Measurements from ENCODE around the gene MOBP.

The MOBP gene

DNA sequence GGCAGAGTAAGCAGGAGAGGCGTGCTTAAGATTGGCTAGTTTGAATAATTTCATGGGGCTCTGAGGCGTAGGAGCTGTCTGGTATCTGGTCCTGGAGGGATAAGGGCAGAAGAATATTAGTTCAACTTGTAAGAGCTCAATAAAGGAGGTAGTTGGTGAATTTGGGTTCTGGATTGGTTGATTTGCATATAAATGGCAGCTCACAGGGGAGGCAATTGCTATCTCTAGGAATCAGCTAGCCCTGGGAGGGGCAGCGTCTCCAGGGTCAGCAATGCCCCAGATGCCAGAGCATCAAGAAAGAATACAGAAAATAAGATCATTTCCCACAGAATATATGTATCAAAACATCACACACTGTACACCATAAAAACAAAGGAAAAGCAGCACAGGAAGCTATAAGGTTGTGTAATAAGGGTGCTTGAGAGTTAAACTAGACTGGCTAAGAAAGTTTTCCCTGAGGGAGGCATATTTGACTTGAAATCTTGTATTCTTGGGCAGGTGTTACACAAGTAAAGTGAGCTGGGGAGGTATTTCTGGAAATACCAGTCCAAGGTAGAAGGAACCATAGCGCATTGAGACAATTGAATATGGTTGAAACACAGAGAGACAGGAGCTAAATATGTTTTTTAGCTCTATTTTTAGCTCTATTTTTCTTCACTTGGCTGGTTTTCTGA, 6.1 kb downstream of the MOBP start:
- H3K36me3 ChIP-seq (ENCODE audit: control insufficient read depth in 1 of 2, insufficient read depth in 2 of 2, low read length in 2 of 2): no peaks in the 10 kb centered on the region
- peaks cover 0 to 9% of the 10 kb centered on the region in 2 donors for H3K9me3 ChIP-seq (ENCODE audit: control insufficient read depth in 1 of 2, low read length in 2 of 2)
- H3K4me3 ChIP-seq (ENCODE audit: low read depth in 1 of 2, low read length in 2 of 2): no peak overlapping the region
- no peaks in the 10 kb centered on the region for H3K4me1 ChIP-seq (ENCODE audit: control insufficient read depth in 1 of 2, insufficient read depth in 2 of 2, low read length in 2 of 2)
- no peaks in the 10 kb centered on the region for H3K27me3 ChIP-seq (ENCODE audit: low read depth, low read length)
- no peak overlapping the region for H3K27ac ChIP-seq (ENCODE audit: low read length)

DNA sequence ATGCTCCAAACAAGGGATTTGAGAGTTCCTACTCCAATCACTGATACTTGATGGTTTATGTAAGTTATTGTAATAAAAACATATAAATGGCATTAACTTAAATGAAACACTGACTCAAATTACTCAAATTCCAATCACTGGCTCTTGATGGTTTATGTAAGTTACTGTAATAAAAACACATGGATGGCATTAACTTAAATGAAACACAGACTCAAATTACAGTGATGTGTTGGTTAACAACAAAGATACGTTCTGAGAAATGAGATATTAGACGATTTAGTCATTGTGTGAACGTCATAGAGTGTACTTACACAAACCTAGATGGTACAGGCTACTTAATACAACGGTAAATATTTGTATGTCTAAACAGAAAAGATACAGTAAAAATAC, 6.6 kb downstream of the MOBP start:
- H3K4me3 ChIP-seq (ENCODE audit: low read depth in 1 of 2, low read length in 2 of 2): no peak overlapping the region
- H3K4me1 ChIP-seq (ENCODE audit: control insufficient read depth in 1 of 2, insufficient read depth in 2 of 2, low read length in 2 of 2): no peaks in the 10 kb centered on the region
- no peaks in the 10 kb centered on the region for H3K36me3 ChIP-seq (ENCODE audit: control insufficient read depth in 1 of 2, insufficient read depth in 2 of 2, low read length in 2 of 2)
- no peak overlapping the region for H3K27ac ChIP-seq (ENCODE audit: low read length)
- H3K27me3 ChIP-seq (ENCODE audit: low read depth, low read length): no peaks in the 10 kb centered on the region
- H3K9me3 ChIP-seq (ENCODE audit: control insufficient read depth in 1 of 2, low read length in 2 of 2): peaks cover 0 to 9% of the 10 kb centered on the region in 2 donors

DNA sequence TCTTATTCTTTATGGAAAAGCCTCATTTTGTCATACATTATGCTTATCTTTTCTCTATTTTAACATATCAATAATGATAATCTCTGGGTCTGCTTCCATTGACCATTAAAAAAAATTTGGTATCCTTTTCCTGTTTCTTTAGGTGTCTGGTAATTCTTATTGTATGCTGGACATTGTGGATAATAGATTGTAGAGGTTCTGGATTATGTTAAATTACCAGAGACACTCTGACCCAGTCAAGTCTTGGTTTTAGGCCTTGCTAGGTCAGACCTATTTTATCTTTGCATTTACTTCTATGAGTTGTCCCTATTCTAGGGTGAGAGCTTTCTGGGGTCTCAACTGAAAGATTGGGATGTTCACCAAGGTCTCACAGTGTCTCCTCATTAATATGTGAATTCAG, 9.3 kb downstream of the MOBP start:
- H3K27me3 ChIP-seq (ENCODE audit: low read depth, low read length): no peaks in the 10 kb centered on the region
- no peaks in the 10 kb centered on the region for H3K4me1 ChIP-seq (ENCODE audit: control insufficient read depth in 1 of 2, insufficient read depth in 2 of 2, low read length in 2 of 2)
- no peak overlapping the region for H3K27ac ChIP-seq (ENCODE audit: low read length)

DNA sequence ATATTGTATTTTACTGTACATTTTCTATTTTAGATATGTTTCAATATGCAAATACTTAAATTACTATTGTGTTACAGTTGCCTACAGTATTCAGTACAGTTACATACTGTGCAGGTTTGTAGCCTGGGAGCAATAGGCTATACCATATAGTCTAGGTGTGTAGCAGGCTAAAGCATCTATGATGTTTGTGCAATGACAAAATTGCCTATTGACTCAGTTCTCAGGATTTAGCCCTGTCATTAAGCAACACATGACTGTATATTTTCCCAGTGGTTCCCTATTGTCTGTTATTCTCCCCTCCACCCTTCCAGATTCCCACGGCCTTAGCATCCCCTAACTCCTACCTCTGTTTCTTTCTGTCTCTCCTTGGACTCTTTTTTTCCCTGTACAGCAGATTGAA, 10.7 kb downstream of the MOBP start:
- Histone ChIP-seq H3K27ac (ENCODE audit: low read length) (no peak overlapping the region), H3K4me3 (ENCODE audit: low read depth in 1 of 2, low read length in 2 of 2) (no peak overlapping the region), H3K27me3 (ENCODE audit: low read depth, low read length) (no peaks in the 10 kb centered on the region), H3K9me3 (ENCODE audit: control insufficient read depth in 1 of 2, low read length in 2 of 2) (peaks cover 0 to 9% of the 10 kb centered on the region in 2 donors), H3K36me3 (ENCODE audit: control insufficient read depth in 1 of 2, insufficient read depth in 2 of 2, low read length in 2 of 2) (no peaks in the 10 kb centered on the region), H3K4me1 (ENCODE audit: control insufficient read depth in 1 of 2, insufficient read depth in 2 of 2, low read length in 2 of 2) (no peaks in the 10 kb centered on the region)

More for the DNA sequence above, 9.3 kb downstream of the MOBP start:
- Histone ChIP-seq H3K4me3 (ENCODE audit: low read depth in 1 of 2, low read length in 2 of 2) (no peak overlapping the region), H3K9me3 (ENCODE audit: control insufficient read depth in 1 of 2, low read length in 2 of 2) (peaks cover 0 to 9% of the 10 kb centered on the region in 2 donors), H3K36me3 (ENCODE audit: control insufficient read depth in 1 of 2, insufficient read depth in 2 of 2, low read length in 2 of 2) (no peaks in the 10 kb centered on the region)

DNA sequence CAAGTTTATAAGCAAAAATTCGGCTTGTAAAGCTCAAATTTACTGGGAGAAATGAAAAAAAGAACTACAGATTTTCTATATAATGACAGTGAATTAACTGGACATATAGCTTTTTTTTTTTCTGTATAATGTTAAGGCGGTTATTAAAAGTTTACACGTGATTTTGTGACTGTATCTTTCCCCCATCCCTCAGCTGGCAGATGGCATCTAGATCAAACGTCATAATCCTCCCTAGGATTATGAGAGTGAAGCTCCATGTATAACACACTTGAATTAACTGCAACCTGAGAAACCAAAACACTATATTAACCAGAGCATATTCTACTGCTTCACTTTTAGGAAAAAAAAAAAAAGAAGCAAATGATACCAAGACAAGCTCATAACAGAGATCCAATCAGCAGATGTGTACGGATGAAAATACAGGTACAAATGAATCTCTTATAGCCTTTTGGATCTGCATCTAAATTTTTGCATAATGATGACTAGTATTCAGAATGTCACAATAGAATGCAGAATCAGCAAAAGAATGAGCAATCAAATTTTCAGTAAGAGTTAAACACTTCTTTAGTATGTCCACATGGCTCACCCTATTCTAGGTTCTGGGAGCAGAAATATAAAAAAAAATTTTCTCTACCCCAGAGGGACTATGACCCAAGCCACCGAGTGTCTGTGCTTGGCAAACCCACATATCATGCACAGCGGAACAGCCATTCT, 12.4 kb downstream of the MOBP start:
- Histone ChIP-seq H3K36me3 (ENCODE audit: control insufficient read depth in 1 of 2, insufficient read depth in 2 of 2, low read length in 2 of 2) (no peaks in the 10 kb centered on the region), H3K27ac (ENCODE audit: low read length) (no peak overlapping the region), H3K27me3 (ENCODE audit: low read depth, low read length) (no peaks in the 10 kb centered on the region), H3K9me3 (ENCODE audit: control insufficient read depth in 1 of 2, low read length in 2 of 2) (peaks cover 0 to 9% of the 10 kb centered on the region in 2 donors), H3K4me3 (ENCODE audit: low read depth in 1 of 2, low read length in 2 of 2) (no peak overlapping the region), H3K4me1 (ENCODE audit: control insufficient read depth in 1 of 2, insufficient read depth in 2 of 2, low read length in 2 of 2) (no peaks in the 10 kb centered on the region)

DNA sequence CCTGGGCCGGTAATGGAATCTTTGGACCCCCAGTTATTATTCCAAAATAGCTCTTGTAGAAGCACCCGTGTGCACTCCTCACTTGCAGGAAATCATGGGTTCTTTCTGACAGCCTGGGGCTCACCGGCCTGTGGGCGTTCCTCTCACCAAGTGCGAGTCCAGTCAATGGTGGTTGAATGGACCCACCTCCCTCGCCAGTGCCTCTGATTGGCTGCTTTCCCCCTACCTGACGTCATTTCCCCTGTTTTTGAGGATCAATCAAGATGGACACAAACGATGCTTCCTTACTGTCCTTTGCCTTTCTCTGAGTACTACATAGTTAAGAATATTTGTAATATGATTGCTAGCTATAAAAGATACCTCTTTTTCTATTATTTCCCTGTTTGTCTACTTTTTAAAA, 18.1 kb downstream of the MOBP start:
- H3K4me1 ChIP-seq (ENCODE audit: control insufficient read depth in 1 of 2, insufficient read depth in 2 of 2, low read length in 2 of 2): no peaks in the 10 kb centered on the region
- H3K27me3 ChIP-seq (ENCODE audit: low read depth, low read length): no peaks in the 10 kb centered on the region
- H3K9me3 ChIP-seq (ENCODE audit: control insufficient read depth in 1 of 2, low read length in 2 of 2): no peaks in the 10 kb centered on the region
- H3K4me3 ChIP-seq (ENCODE audit: low read depth in 1 of 2, low read length in 2 of 2): no peak overlapping the region
- no peak overlapping the region for H3K27ac ChIP-seq (ENCODE audit: low read length)
- H3K36me3 ChIP-seq (ENCODE audit: control insufficient read depth in 1 of 2, insufficient read depth in 2 of 2, low read length in 2 of 2): no peaks in the 10 kb centered on the region

DNA sequence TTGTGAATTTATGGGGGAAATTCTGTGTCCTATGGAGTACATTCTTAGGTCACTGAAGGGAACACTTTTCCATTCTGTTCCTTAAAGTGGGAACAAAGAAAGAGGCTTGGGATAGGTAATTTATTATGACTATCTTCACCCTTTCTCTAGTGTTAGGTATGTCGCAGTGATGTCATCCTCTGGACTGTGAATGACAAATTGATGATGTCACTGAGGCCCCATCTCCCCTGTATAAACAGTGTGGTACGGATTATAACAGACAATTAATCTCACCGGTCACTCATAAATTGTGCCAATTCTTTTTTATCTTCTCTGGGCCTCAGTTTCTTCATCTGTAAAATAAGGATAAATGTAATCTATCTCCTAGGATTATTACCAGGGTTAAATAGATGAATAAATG, 23.5 kb downstream of the MOBP start:
- Histone ChIP-seq H3K4me3 (ENCODE audit: low read depth in 1 of 2, low read length in 2 of 2) (no peak overlapping the region), H3K27ac (ENCODE audit: low read length) (no peak overlapping the region), H3K36me3 (ENCODE audit: control insufficient read depth in 1 of 2, insufficient read depth in 2 of 2, low read length in 2 of 2) (no peaks in the 10 kb centered on the region)

DNA sequence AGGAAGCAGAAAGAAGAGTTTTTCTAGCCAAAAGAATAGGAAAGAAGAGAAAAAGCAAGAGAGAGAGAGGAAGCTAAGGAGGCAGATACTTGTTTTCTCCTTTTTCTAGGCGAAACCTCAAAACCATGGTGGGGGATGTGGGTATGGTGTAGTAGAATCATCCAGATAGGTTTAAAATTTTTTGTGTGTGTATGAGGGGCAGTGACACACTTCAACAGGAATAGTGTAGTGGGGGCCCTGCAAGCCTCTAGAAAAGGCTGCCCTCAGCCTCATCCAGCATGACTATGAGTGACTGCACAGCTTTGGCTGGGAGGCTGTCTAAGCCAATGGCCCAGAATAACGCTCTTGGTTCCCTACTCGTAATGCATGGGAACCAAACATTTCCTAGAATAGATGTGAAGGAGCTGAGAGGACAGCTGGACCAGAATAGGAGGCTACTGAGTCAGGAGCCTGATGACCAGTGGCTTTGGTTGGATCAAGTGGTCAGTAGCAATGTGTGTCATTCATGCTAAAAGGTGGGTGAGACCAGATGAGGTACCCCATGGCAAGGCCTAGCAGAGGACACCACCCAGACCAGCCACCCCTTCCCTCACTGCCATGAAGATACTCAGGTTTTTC, 24.4 kb downstream of the MOBP start:
- Histone ChIP-seq H3K27me3 (ENCODE audit: low read depth, low read length) (no peaks in the 10 kb centered on the region), H3K4me3 (ENCODE audit: low read depth in 1 of 2, low read length in 2 of 2) (no peak overlapping the region), H3K27ac (ENCODE audit: low read length) (no peak overlapping the region), H3K36me3 (ENCODE audit: control insufficient read depth in 1 of 2, insufficient read depth in 2 of 2, low read length in 2 of 2) (no peaks in the 10 kb centered on the region), H3K9me3 (ENCODE audit: control insufficient read depth in 1 of 2, low read length in 2 of 2) (no peaks in the 10 kb centered on the region), H3K4me1 (ENCODE audit: control insufficient read depth in 1 of 2, insufficient read depth in 2 of 2, low read length in 2 of 2) (no peaks in the 10 kb centered on the region)

More for the DNA sequence above, 23.5 kb downstream of the MOBP start:
- no peaks in the 10 kb centered on the region for H3K27me3 ChIP-seq (ENCODE audit: low read depth, low read length)
- no peaks in the 10 kb centered on the region for H3K9me3 ChIP-seq (ENCODE audit: control insufficient read depth in 1 of 2, low read length in 2 of 2)
- no peaks in the 10 kb centered on the region for H3K4me1 ChIP-seq (ENCODE audit: control insufficient read depth in 1 of 2, insufficient read depth in 2 of 2, low read length in 2 of 2)

DNA sequence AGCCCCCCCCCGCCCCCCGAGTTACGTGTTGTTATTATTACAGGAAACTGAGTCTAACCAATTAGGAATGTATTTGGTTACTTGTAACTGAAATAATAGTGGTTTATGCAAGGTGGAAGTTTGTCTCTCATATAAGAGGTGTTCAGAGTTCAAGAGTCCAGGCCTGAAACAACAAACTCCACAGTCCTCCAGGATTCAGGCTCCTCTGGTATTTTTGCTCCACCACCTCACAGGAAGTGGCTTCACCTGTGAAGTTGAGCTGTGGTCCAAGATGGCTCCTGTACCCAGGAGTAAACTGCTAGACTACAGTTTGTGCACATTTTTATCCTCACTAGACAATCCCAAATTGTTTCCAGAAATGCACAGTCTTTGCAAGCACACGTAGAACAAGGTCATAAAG, 27.3 kb downstream of the MOBP start:
- Histone ChIP-seq H3K4me3 (ENCODE audit: low read depth in 1 of 2, low read length in 2 of 2) (no peak overlapping the region), H3K27ac (ENCODE audit: low read length) (no peak overlapping the region), H3K4me1 (ENCODE audit: control insufficient read depth in 1 of 2, insufficient read depth in 2 of 2, low read length in 2 of 2) (no peaks in the 10 kb centered on the region), H3K36me3 (ENCODE audit: control insufficient read depth in 1 of 2, insufficient read depth in 2 of 2, low read length in 2 of 2) (no peaks in the 10 kb centered on the region), H3K9me3 (ENCODE audit: control insufficient read depth in 1 of 2, low read length in 2 of 2) (no peaks in the 10 kb centered on the region), H3K27me3 (ENCODE audit: low read depth, low read length) (peaks cover 7% of the 10 kb centered on the region)

DNA sequence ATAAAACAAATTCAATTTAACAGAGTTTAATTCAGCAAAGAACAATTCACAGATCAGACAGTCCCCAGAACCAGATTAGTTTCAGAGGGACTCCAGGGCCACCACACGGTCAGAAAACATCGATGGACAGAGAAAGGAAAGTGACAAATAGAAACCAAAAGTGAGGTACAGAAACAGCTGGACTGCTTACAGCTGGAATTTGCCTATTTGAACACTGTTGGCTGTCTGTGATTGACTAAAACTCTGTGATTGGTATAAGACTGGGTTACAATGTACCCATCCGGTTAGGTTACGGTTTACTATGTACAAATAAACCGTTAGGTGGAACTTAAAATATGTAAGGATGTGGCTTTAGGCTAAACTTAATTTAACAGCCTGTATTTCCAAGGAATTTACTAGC, 30.3 kb downstream of the MOBP start:
- Histone ChIP-seq H3K4me3 (ENCODE audit: low read depth in 1 of 2, low read length in 2 of 2) (no peak overlapping the region), H3K27me3 (ENCODE audit: low read depth, low read length) (peaks cover 16% of the 10 kb centered on the region), H3K27ac (ENCODE audit: low read length) (no peak overlapping the region), H3K36me3 (ENCODE audit: control insufficient read depth in 1 of 2, insufficient read depth in 2 of 2, low read length in 2 of 2) (no peaks in the 10 kb centered on the region), H3K4me1 (ENCODE audit: control insufficient read depth in 1 of 2, insufficient read depth in 2 of 2, low read length in 2 of 2) (peaks cover 0 to 8% of the 10 kb centered on the region in 2 donors), H3K9me3 (ENCODE audit: control insufficient read depth in 1 of 2, low read length in 2 of 2) (peaks cover 0 to under 1% of the 10 kb centered on the region in 2 donors)

DNA sequence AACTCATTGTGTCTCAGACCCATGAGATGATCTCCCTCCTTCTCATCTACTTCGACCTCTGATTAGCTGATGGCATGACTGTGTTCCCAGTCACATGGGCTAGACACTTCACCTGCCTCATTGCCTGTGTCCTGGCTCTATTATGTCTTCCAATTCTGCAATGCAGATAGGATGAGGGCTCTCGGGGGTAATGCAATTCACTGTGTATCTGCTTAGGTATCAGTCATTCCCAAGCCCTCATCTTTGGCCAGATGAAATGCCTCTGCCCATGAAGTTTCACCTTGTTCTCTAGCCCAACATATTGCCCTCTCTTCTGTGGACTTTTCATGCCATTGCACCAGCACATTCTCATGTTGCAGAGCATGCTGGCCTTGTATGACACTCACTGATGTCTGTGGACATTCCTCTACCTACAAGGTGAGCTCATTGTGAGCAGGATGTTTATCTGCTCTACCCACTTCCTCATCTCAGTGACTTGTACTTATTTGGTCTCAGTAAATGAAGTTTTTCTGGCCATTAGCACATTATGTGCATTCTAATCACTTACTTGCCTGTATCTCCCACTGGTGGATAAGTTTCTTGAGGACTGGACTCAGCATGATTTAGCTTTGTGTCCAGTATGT, 32.3 kb downstream of the MOBP start:
- peaks cover 0 to 4% of the 10 kb centered on the region in 2 donors for H3K9me3 ChIP-seq (ENCODE audit: control insufficient read depth in 1 of 2, low read length in 2 of 2)
- H3K4me1 ChIP-seq (ENCODE audit: control insufficient read depth in 1 of 2, insufficient read depth in 2 of 2, low read length in 2 of 2): peaks cover 0 to 8% of the 10 kb centered on the region in 2 donors
- H3K27me3 ChIP-seq (ENCODE audit: low read depth, low read length): peaks cover 17% of the 10 kb centered on the region
- H3K4me3 ChIP-seq (ENCODE audit: low read depth in 1 of 2, low read length in 2 of 2): no peak overlapping the region
- H3K36me3 ChIP-seq (ENCODE audit: control insufficient read depth in 1 of 2, insufficient read depth in 2 of 2, low read length in 2 of 2): no peaks in the 10 kb centered on the region
- H3K27ac ChIP-seq (ENCODE audit: low read length): no peak overlapping the region
